Stimulated activated CD4-positive, alpha-beta T cell treated with anti-CD3 and anti-CD28 coated beads, Interleukin-1b, Interleukin-23, amount 100 ng/mL, for 4 hours (primary cell): ENCODE data around the gene ATOH8.

Source experiments
- DNase-seq, 2 donors: peaks; one replicate each; pipeline ENCODE4 v3.0.0-alpha.2; 2020; ENCODE audit warnings: low read depth in 2 of 2

ATOH8 gene

DNA sequence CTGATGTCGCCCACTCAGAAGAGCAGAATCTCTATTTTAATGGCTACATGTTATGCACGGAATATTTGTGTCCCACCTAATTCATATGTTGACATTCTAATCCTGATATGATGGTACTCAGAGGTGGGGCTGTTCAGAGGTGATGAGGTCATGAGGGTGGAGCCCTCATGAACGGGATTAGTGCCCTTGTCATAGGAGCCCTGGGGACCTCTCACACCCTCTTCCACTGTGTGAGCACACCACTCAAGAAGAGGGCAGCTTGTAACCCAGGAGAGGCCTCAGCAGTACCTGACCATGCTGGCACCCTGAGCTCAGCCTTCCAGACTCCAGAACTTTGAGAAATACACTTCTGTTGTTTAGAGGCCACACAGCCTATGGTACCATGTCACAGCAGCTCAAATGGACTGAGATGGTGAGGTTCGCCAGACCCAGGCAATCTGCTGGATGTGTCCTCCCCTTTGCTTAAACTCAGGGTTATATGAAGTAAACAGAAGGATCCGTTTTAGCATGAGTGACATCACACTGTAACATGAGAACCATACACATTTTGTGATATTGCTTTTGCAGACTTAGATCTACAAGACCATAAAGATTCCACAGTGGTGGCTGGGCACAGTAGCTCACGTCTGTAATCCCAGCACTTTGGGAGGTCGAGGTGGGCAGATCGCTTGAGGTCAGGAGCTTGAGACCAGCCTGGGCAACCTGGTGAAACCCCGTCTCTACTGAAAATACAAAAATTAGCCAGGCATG lies 48.7 kb downstream of the ATOH8 start:
- no peak for DNase-seq

DNA sequence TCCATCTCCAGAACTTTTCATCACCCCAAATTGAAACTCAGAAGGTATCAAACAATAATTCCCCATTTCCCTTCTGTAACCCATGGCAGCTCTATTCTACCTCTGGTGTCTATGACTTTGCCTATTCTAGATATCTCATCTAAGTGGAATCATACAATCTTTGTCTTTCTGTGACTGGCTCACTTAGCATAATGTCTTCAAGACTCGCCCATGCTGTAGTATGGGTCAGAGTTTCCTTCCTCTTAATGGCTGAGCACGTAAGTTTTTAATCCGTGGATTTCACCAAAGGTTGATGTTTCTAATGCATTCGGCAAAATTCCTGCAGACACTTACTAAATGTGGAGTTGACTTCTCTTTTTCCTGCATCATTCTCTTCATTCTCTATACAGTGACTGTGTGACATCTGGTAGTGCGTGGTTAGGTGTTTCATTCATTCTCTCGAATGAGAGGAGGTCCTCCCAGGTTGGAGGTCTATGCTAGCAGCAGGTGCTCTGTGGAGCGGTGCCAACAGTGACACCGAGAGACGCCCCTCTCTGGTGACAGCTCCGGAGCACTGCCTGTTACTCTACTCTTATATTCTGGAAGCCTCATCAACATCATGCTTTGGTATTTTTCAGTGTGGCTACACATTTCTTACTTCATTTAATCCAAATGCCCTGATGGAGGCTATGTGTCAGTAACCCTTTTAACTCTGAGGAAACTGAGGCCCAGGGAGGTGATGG lies 50.1 kb downstream of the ATOH8 start:
- no peak for DNase-seq

DNA sequence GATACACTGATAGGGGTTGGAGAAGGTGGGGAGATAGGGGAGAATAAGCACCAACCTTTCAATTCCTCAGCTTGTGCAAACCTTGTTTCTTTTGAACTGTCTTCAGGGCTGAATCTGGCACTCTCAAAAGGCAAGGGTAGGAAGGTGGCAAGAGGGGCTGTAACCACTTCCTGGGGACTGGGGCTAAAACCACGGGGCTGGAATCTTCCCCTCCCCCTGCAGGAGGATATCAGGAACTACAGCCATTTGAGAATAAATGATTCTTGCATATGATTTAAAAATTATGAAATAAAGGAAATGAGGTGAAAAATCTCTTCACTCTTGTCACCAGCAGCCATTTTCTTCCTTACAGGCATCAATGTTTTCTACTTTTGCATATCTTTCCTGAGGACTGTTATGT lies 50.8 kb downstream of the ATOH8 start:
- DNase-seq, result no peak

GRCh38 chr2:85806358-85807118 lies 52.7 kb downstream of the ATOH8 start:
- no peak for DNase-seq

GRCh38 chr2:85807756-85808155 lies 54.0 kb downstream of the ATOH8 start:
- no peak for DNase-seq

GRCh38 chr2:85810371-85811179 lies 56.8 kb downstream of the ATOH8 start:
- DNase-seq, result no peak

- DNase-seq, result no peak
Observed at GRCh38 chr2:85811180-85812093, 57.6 kb downstream of the ATOH8 start.

DNA sequence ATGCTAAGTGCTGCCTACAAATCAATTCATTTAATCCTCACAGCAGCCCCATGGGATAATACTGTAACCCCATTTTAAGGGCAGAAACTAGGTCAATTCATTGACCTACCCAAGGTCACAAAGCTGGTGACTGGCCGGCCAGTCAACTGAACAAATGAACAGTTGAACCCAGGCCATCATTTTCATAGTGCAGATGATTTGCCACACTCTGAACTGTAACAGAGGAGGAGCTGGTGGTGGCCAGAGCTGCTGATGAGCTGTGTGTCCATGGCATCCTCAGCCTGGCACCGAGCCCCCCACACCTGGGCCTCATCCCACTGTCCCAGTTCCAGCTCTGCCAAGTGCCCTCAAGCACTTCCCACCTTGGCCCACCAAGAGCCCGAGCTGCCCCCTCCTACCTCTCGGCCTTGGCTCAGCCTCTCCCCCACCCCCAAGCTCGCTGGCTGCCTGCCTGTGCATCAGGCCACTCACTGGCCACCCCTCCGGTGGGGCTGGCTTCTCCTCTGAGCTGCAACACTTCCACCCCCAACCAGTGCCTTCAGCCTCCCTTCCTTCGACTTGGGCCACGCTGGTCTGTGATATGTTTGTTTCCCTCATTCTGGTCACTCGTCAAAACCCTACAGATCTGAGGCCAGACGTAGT lies 58.4 kb downstream of the ATOH8 start:
- no peak for DNase-seq

GRCh38 chr2:85813211-85813981 lies 59.6 kb downstream of the ATOH8 start:
- DNase-seq, result no peak

DNA sequence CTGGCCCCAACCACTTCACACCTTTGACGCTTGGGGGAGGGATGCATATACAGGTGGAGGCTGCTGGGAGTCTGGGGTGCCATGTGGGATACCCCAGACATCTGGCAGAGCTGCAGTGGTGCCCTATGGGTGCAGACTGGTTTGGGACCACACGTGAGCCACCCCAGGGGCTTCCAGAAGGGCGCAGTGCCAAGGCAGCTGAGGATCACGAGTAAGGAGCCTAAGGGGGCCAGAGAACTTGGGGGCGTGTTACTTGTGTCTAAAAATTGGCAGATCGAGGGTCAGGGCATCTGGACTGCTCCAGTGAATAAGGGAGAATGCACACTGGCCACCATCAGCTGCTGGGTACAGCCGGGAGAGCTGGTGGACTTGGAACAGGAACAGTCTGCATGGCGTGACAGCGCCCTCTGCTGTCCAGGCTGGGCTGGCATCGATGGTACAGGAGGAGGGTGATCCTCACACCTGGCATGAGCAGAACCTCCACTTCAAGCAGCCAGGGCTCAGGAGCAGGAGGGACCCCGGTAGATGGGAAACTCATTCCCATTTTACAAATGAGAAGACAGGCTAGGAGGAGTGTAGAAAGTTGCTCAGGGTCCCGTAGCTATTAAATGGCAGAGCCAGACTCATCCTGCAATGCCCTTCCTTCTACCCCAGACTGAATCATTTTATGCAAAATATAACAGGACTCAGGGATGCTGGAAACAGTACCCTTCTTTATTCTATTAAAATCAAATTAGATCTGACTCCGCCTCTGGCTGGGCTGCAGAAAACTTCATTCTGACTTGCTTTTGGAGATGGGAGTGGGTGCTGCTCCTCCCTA lies 60.4 kb downstream of the ATOH8 start:
- peak; percentile 73 to 77 for DNase-seq

DNA sequence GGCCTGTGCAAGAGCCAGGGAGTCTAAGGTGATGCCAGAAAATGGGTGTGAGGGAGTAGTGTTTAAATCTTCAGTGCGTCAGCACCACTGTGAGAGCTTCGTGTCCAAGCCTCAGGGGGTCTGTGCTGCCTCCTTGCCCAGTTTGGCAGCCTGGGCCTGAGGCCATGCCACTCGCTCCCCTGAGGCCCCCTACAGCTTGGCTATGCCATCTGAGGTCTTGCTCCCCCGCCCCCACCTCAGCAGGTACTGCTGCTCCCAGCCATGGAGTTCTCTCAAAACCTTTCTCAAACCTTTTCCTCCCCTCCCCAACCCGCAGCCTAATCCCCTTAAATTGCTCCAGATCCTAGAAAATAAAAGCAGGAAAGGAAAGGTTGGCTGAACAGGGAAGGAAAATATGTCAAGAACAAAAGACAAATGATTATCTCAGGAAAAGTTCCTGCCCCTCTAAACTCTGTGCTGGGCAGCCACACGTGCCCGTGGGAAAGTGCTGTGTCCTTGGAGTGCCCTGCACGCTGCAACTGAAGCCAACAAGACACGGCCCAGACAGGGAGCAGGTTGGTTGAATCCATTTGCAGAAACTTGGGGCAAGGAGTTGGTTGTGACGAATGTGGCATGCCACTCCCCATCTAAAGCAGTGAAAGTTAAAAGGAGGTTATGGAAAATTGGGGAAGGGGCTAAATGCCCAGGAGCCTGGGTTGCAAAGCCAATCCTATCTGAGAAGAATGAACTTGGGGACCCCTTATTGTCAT lies 61.2 kb downstream of the ATOH8 start:
- DNase-seq, result no peak

GRCh38 chr2:85819811-85820510 lies 66.2 kb downstream of the ATOH8 start:
- no peak for DNase-seq

DNA sequence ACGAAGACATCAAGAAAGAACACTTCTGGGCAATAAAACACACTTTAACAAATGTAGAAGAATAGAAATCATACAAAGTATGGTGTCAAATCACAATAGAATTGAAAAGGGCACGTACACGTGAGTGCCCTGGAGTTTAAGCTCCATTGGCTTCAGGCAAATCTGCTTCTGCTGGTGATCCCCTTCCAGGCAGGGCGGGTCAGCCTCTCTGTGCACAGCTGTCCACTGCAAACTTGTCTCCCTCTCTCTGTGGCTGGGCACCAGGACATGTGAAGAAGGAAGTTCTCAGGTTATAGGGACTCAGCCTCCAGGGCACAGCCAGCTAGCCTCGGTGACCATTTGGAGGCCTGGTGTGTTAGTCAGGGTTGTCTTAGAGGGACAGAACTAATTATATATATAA lies 69.0 kb downstream of the ATOH8 start:
- DNase-seq, result no peak

GRCh38 chr2:85823951-85824350 lies 70.2 kb downstream of the ATOH8 start:
- DNase-seq, result no peak

DNA sequence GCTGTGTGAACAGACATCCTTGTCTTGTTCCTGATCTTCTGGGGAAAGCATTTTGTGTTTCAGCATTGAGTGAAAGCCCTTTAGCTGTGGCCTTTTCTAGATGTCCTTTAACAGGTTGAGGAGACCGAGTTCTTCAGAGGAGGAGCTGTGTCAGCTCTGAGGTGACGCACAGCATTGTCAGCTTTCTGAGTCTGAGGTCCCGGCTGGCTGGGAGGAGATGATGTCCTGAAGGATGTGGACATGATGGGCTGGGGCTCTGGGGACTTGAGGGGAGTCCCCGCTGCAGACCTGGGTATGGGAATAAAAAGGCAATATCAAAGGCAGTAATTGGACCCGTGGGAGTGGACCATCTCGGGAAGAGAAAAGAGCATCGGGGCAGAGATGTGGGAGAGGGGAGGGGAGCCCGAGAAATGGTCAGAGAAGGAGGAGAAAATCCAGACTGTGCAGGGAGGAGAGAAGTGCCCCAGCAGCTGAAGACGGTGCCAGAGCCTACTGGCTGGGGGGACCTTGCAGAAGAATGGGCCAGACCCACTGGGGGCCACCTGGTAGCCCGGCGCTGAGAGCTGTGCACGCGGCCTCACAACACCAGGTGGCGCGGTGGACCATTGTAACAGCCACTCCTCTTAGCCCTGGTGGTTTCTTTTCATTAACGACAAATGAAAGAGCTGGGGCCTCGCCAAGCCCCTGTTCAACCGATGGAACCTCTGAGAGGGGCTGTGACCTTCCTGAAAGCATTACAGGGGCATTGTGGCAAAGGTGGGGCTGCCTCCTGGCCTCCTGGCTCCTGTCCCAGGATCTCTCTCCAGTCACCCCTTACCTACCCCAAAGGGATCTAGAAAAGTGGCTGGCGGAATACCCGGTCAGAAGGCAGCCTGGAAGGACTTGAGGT lies 73.4 kb downstream of the ATOH8 start:
- peak; percentile 78 to 81 for DNase-seq

DNA sequence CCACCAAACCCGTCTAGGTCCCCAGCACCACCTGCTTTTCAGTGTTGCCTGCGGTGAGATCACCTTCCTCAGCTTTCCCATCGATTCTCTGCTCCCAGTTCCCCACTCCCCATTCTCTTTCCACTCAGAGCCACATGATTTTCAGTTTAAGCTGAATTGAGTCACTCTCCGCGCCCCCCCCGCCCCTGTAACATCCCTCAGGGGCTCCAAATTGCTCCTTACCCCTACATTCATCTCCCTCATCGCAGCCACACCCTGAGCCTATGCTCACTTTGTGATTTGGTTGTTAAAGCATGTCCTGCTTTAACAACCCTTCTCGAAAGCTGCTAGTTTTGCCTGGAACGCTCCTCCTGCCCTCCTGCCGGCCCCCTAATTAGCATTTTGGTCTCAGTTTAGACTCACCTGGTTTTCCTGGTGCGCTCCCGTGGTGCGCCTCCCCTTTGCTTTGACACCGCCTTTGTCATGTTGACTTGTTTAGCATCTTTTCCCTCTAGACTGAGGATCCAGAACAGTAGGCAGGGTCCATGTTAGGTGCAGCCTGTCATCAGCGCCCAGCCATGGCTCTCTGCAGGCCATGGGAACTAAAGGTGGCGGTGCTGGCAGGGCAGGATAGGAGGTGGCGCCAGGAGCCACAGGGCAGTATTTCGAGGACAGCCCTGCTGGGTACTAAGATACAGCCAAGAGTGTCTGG lies 74.2 kb downstream of the ATOH8 start:
- no peak for DNase-seq
